Fibroblast of the aortic adventitia (primary cell): Measurements from ENCODE around the gene MYO5A. TPM values are rescaled to one million over a fixed set of nuclear protein-coding genes. Genes with fewer than 3 reads are reported as not detected.
A peak's percentile ranks its signal among the peaks of the same experiment; 100 is the strongest.

Experiments
- DNase-seq: peaks from one replicate; pipeline ENCODE4 v3.0.0-alpha.2; 2010; ENCODE audit warnings: low read depth
- H3K4me3 ChIP-seq: 2 replicates; pipeline ENCODE4 v1.5.1; 2011; ENCODE audit warnings: low read depth, mild to moderate bottlenecking, control low read depth, low read length, moderate library complexity
- CTCF ChIP-seq: IDR thresholded peaks from 2 replicates; pipeline ENCODE4 v1.5.1; 2011; ENCODE audit warnings: mild to moderate bottlenecking, low read length, control low read depth, inconsistent platforms; ENCODE audit not compliant: insufficient read depth
- total RNA-seq: library from RNA; depleted of rRNA; stranded (reverse); fragments of >200 nt; gene quantifications from 2 replicates; pipeline ENCODE4 v1.2.3, GENCODE V29; 2012; ENCODE audit warnings: low replicate concordance

Gene MYO5A
- total RNA-seq, 1 donor, result 80.3 TPM

GRCh38 chr15:52338058-52338457 is 190.6 kb downstream of the MYO5A start:
- no peak for DNase-seq
- no peak overlapping the region for H3K4me3 ChIP-seq
- TF ChIP-seq CTCF, result no peak

GRCh38 chr15:52337198-52337853 is 191.4 kb downstream of the MYO5A start:
- H3K4me3 ChIP-seq, result no peak overlapping the region

GRCh38 chr15:52336529-52336928 is 192.2 kb downstream of the MYO5A start:
- no peak for DNase-seq
- no peak overlapping the region for H3K4me3 ChIP-seq
- no peak for TF ChIP-seq CTCF

More at GRCh38 chr15:52337198-52337853, 191.4 kb downstream of the MYO5A start:
- no peak for TF ChIP-seq CTCF
- DNase-seq, result peak; percentile 47

GRCh38 chr15:52334491-52335160 is 194.1 kb downstream of the MYO5A start:
- no peak for TF ChIP-seq CTCF
- H3K4me3 ChIP-seq, result no peak overlapping the region
- peak; percentile 16 for DNase-seq

GRCh38 chr15:52331490-52332240 is 197.0 kb downstream of the MYO5A start:
- no peak overlapping the region for H3K4me3 ChIP-seq
- peak; percentile 72 for DNase-seq
- peak; percentile 57 for TF ChIP-seq CTCF

GRCh38 chr15:52329987-52330386 is 198.7 kb downstream of the MYO5A start:
- no peak for DNase-seq
- no peak for TF ChIP-seq CTCF
- H3K4me3 ChIP-seq, result no peak overlapping the region
